Fibroblast of gingiva (primary cell): ENCODE results near the gene AOAH.
"Not testable (repeated sequence)": the region's sequence is repeated elsewhere in the genome, so short reads cannot be mapped to it uniquely, and the experiment has no call there.

ENCODE experiments used
- DNase-seq: peaks from one replicate; pipeline ENCODE4 v3.0.0-alpha.2; 2011; ENCODE audit warnings: low read depth

AOAH gene

DNA sequence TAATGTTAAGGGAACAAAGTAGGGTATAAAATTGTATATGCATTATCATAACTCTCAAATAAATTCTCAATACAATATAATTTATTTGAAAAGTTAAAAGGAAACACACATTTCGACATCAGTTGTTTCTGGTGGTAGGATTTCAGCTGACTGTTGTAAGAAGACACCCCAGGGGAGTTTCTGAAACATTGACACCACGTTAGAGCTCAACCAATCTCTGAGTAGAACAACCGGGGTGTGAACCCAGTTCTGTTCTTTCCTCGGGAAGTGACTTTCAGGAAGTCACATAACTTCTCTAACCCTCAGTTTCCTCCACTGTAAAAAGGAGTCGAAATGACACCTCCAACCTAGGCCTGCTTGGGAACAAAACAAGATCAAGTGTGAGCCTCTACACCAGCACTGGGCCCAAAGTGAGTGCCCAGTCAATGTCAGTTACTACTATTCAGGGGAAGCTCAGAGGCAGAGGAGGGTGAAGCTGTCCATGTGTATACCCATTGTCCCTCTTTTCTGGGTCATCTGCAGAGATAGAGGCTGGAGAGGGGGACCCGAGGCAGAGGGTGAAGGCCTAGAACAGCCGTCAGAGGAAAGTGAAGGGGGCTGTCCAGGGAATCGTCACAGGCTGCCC lies 67.1 kb downstream of the AOAH start:
- DNase-seq, result peak; percentile 55

DNA sequence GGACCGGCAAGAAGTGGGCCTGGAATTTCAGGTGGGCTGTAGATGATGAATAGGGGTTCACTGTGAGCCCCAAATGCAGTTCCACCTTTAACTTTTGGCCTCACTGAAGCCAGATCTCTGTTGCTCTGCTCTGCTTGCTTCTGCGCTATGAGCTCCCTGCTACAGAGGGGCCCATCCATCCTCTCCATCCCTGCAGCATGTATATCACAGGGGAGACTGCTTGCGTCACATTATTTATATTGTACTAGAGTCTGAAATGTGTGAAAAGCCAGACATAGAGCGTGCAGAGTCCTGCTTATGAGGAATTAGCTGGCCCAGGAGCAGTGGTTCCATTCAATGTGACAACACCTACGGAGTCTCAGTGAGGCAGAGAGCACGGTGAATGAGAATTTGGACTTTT lies 69.9 kb downstream of the AOAH start:
- no peak for DNase-seq

- DNase-seq, result no peak
Observed at GRCh38 chr7:36653663-36654355, 70.5 kb downstream of the AOAH start.

DNA sequence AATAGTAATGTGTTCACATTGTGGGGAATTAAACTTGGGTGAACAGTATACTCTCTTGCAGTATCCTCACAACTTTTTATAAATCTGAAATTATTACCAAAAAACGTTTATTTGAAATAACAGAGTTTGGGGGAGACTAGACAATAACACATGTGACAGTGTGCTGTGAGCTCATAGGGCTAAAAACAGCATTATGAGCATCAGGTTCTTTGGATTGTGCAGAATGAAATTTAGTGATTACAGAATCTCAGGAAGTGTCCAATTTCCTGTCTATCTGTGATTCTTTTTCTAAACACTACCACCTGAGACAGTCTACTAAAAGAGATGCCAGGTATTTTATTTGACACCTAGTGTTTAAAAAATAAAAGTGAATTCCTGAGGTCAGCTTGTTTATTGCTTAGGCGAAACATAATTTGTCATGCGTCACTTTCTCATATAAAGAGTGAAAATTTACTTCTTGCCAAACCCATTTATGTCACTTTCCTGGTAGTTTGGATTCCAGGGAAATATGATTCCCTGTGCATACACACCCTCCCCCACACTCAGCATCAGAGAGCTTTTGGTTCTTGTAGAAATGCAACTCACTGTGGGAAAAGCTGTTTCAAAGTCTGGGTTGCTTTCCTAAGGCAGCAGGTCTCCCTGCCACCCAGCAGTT lies 71.2 kb downstream of the AOAH start:
- peak; percentile 72 for DNase-seq

GRCh38 chr7:36652431-36652830 lies 71.9 kb downstream of the AOAH start:
- peak; percentile 58 for DNase-seq

DNA sequence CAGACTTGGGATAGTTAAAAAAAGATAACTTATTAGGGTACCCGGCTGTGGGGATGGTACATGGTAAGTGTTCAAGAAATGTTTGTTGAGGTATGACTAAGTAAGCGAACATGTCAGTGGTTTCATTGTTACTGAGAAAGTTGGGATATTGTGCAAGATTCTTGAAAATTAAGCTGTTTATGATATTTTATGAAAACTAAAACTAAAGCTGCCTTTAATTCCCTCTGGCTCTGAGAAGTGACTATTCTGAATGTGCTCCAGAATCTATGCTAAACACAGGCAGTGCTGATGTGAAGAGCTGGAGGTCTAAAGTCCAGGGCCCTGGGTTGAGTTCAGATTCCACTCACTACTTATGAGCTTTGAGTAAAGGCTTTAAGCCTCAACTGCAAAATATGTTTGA lies 72.9 kb downstream of the AOAH start:
- DNase-seq, result peak; percentile 87

GRCh38 chr7:36650766-36651312 lies 73.5 kb downstream of the AOAH start:
- DNase-seq, result no peak

GRCh38 chr7:36650320-36650719 lies 74.0 kb downstream of the AOAH start:
- DNase-seq, result no peak

GRCh38 chr7:36649319-36649718 lies 75.0 kb downstream of the AOAH start:
- not testable (repeated sequence) for DNase-seq

GRCh38 chr7:36648441-36648840 lies 75.9 kb downstream of the AOAH start:
- DNase-seq, result no peak

GRCh38 chr7:36644625-36645422 lies 79.5 kb downstream of the AOAH start:
- DNase-seq, result peak; percentile 65

DNA sequence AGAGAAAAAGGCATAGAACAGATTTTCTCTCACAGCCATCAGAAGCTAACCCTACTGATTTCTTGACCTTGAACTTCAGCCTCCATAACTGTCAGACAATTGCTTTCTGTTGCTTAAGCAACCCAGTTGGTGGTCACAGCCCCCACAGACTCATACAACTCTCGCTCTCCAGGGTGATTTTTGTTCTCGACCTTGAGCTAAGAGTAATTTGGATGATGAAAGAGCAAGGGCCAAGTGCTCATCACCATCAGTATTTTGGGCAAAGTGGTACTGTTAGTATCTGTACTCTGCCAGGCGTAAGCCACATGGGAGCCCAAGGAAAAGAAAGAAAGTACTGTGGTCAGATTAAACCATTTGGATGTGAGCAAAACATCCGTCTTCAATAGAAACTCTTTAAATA lies 81.9 kb downstream of the AOAH start:
- DNase-seq, result no peak

GRCh38 chr7:36642010-36642409 lies 82.3 kb downstream of the AOAH start:
- DNase-seq, result no peak

GRCh38 chr7:36640682-36641081 lies 83.6 kb downstream of the AOAH start:
- no peak for DNase-seq

DNA sequence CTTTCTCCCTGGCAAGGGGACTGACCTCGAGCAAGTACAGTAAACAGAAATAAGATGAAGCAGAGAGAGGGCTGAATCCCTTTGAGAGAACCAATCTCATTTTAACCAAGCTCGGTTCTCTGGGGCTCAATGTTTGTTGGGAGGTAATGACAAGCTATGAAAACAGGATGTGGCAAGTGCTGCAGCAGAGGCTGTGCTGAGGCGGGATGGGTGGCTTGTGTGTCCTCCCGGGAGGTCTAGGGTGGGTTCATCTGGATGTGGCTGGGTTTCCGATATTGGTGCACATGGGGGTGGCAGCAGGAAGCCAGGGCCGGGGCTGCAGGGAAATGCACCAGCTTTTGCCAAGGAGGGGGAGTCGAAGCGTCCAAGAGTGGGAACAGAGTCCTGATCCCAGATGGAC lies 84.5 kb downstream of the AOAH start:
- DNase-seq, result no peak

GRCh38 chr7:36638586-36639263 lies 85.6 kb downstream of the AOAH start:
- DNase-seq, result no peak

DNA sequence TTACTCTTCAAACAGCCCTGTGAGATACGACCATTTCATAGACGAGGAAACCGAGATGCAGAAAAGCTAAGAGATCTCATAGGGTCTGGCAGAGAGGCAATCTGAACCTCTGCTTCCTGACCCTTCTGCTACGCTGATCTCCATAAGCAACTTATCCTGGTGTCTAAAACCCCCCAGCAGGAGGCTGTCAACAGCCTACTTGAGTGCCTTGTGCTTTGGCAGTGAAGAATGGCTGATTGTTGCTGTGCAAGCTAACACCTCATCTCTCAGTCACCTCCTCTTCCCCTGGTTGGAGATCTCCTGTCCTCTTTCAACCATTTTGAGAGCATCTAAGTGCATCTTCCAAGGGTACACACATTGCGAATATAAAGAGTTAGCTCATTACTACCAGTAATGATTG lies 86.2 kb downstream of the AOAH start:
- no peak for DNase-seq

- no peak for DNase-seq
Observed at GRCh38 chr7:36637417-36637816, 86.9 kb downstream of the AOAH start.

GRCh38 chr7:36636126-36636525 lies 88.2 kb downstream of the AOAH start:
- no peak for DNase-seq

GRCh38 chr7:36635091-36635490 lies 89.2 kb downstream of the AOAH start:
- no peak for DNase-seq

DNA sequence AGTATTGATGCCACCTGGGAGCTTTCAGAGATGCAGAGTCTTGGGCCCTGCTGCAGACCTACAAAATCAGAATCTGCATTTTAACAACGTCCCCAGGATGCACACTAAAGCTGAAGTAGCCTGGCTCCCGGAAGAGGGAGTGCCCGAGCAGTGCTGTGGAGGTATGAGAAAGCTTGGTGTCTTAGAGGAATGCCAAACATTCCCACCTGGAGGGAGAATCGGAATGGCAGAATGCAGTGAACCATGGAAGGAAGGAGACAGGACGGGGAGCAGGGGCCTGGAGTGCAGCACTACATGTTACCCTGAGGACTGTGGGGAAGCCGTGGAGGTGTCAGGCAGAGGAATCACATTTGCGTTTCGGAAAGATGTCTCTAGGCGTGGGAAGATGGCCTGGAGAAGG lies 90.9 kb downstream of the AOAH start:
- no peak for DNase-seq
